ENCODE results near the gene SLC9A5. TPM values are rescaled to one million over a fixed set of nuclear protein-coding genes. Genes with fewer than 3 reads are reported as not detected.

The SLC9A5 gene
- total and polyA plus RNA-seq, 7 experiments from 2014 or later = 0.11 to 3.7 (median 1.7) TPM

DNA sequence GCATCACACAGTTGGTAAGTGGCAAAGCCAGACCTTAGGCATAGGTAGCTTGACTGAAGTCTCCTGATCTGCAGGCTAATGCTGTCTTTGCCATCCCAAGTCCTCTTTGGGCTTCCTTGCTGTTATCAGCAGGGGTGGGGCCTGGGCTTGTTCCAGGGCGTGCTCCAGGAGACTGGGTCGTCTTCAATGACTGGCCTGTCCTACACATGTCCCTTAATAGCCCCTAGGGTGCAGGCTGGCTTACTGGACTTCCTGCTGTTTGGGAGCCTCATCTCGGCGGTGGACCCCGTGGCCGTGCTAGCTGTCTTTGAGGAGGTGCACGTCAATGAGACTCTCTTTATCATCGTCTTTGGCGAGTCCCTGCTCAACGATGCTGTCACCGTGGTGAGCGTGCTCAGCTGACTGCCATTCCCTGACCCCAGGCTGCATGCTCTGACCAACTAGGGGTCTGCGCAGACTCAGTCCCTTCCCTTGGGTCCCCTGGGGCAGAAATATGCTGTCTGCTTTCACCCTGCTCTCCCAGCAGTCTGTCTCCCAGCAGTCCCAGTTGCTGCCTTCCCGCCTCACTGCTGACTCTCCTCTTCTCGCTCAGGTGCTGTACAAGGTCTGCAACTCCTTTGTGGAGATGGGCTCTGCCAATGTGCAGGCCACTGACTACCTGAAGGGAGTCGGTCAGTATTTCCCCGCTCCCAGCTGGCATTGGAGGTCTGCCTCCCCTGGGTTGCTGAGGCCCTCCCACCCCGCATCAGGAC, 6.2 kb downstream of the SLC9A5 start:
- H3K9me3 Mint-ChIP-seq = no peaks in the 10 kb centered on the region
- intact Hi-C loops (cut with micrococcal nuclease) = no loop called here
- Histone ChIP-seq H3K36me3 (ENCODE audit: control insufficient read depth in 2 of 3, insufficient read depth in 3 of 3, low read length in 3 of 3) (no peaks in the 10 kb centered on the region), H3K27ac (ENCODE audit: low read depth, low read length) (no peak overlapping the region), H3K4me3 (ENCODE audit: low read length) (no peak overlapping the region), H3K9me3 (ENCODE audit: control insufficient read depth in 2 of 3, low read length in 3 of 3) (no peaks in the 10 kb centered on the region), H3K4me1 (ENCODE audit: control insufficient read depth in 2 of 2, insufficient read depth in 2 of 2, low read length in 2 of 2) (no peaks in the 10 kb centered on the region), H3K27me3 (ENCODE audit: control insufficient read depth in 2 of 2, insufficient read depth in 2 of 2, low read length in 2 of 2) (no peaks in the 10 kb centered on the region)
- H3K27me3 Mint-ChIP-seq = peaks cover 0 to 15% (median 5%) of the 10 kb centered on the region in 5 donors
- H3K36me3 Mint-ChIP-seq = no peaks in the 10 kb centered on the region
- H3K4me3 Mint-ChIP-seq = no peak overlapping the region
- POLR2A ChIA-PET = no interaction called here
- peaks cover under 1 to 7% (median 4%) of the 10 kb centered on the region in 7 donors for H3K4me1 Mint-ChIP-seq
- ATAC-seq (no peak), DNase-seq (no peak)
- H3K27ac Mint-ChIP-seq = no peak overlapping the region
- CTCF ChIA-PET = no interaction called here

DNA sequence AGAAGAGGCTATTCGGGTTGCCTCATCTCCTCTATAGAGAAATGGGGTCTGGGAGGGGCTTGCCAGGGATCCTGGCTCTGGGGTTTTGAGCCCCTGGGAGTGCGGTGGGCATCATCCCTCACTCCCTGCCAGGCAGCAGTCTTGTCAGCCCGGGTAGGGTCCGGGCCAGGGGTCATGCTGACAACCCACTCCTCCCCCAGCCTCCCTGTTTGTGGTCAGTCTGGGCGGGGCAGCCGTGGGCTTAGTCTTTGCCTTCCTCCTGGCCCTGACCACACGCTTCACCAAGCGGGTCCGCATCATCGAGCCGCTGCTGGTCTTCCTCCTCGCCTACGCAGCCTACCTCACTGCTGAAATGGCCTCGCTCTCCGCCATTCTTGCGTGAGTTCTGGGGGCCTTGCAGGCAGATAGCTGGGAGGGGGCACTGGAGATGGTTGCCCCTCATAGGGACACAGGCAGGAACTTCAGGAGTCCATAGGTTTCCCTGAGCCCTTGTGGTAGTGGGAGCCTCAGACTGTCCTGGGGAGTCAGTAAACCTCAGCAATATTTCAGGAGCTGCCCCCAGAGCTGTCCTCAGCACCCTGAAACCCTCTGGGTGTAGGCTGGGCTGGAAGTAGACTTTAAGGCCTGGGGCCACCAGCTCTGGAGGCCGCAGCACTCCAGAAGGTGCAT, 6.9 kb downstream of the SLC9A5 start:
- Mint-ChIP-seq H3K4me3 (no peak overlapping the region), H3K27ac (no peak overlapping the region), H3K27me3 (peaks cover 0 to 14% (median 5%) of the 10 kb centered on the region in 5 donors), H3K4me1 (peaks cover 0 to 3% (median 0%) of the 10 kb centered on the region in 7 donors), H3K9me3 (no peaks in the 10 kb centered on the region), H3K36me3 (no peaks in the 10 kb centered on the region)
- H3K36me3 ChIP-seq (ENCODE audit: control insufficient read depth in 2 of 3, insufficient read depth in 3 of 3, low read length in 3 of 3) = no peaks in the 10 kb centered on the region
- H3K9me3 ChIP-seq (ENCODE audit: control insufficient read depth in 2 of 3, low read length in 3 of 3) = no peaks in the 10 kb centered on the region
- H3K27ac ChIP-seq (ENCODE audit: low read depth, low read length) = no peak overlapping the region
- intact Hi-C loops (cut with micrococcal nuclease) = no loop called here
- H3K4me3 ChIP-seq (ENCODE audit: low read length) = no peak overlapping the region
- DNase-seq (no peak), ATAC-seq (no peak)
- ChIA-PET CTCF (no interaction called here), POLR2A (no interaction called here)
- H3K27me3 ChIP-seq (ENCODE audit: control insufficient read depth in 2 of 2, insufficient read depth in 2 of 2, low read length in 2 of 2) = no peaks in the 10 kb centered on the region
- H3K4me1 ChIP-seq (ENCODE audit: control insufficient read depth in 2 of 2, insufficient read depth in 2 of 2, low read length in 2 of 2) = no peaks in the 10 kb centered on the region

DNA sequence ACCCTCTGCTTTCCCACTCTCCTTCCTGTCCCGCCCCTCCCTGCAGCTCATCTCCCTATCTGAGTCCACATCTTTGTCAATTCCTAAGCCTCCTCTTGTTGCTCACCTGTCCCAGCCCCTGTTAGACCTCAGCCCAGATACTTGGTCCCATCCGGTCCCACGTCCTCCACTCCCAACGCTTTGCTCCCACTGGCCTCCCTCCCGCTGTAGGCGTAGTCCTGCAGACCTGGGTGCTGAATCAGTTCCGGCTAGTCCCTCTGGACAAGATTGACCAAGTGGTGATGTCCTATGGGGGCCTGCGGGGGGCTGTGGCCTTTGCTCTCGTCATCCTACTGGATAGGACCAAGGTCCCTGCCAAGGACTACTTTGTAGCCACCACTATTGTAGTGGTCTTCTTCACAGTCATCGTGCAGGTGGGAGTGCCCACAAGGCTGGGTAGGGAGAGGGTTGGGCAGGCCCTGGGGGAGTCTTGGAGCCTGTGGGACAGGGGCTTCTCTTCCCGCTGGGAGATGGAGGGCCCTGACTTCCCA, 8.0 kb downstream of the SLC9A5 start:
- intact Hi-C loops (cut with micrococcal nuclease) = no loop called here
- Histone ChIP-seq H3K4me1 (ENCODE audit: control insufficient read depth in 2 of 2, insufficient read depth in 2 of 2, low read length in 2 of 2) (no peaks in the 10 kb centered on the region), H3K27me3 (ENCODE audit: control insufficient read depth in 2 of 2, insufficient read depth in 2 of 2, low read length in 2 of 2) (no peaks in the 10 kb centered on the region), H3K9me3 (ENCODE audit: control insufficient read depth in 2 of 3, low read length in 3 of 3) (no peaks in the 10 kb centered on the region), H3K36me3 (ENCODE audit: control insufficient read depth in 2 of 3, insufficient read depth in 3 of 3, low read length in 3 of 3) (no peaks in the 10 kb centered on the region), H3K27ac (ENCODE audit: low read depth, low read length) (no peak overlapping the region), H3K4me3 (ENCODE audit: low read length) (no peak overlapping the region)
- Mint-ChIP-seq H3K27ac (no peak overlapping the region), H3K36me3 (no peaks in the 10 kb centered on the region), H3K4me1 (peaks cover 0 to 5% (median 0%) of the 10 kb centered on the region in 7 donors), H3K27me3 (peaks cover 0 to 14% (median 8%) of the 10 kb centered on the region in 5 donors), H3K9me3 (no peaks in the 10 kb centered on the region), H3K4me3 (no peak overlapping the region)
- ATAC-seq (no peak), DNase-seq (no peak)
- POLR2A ChIA-PET = no interaction called here
- CTCF ChIA-PET = no interaction called here

DNA sequence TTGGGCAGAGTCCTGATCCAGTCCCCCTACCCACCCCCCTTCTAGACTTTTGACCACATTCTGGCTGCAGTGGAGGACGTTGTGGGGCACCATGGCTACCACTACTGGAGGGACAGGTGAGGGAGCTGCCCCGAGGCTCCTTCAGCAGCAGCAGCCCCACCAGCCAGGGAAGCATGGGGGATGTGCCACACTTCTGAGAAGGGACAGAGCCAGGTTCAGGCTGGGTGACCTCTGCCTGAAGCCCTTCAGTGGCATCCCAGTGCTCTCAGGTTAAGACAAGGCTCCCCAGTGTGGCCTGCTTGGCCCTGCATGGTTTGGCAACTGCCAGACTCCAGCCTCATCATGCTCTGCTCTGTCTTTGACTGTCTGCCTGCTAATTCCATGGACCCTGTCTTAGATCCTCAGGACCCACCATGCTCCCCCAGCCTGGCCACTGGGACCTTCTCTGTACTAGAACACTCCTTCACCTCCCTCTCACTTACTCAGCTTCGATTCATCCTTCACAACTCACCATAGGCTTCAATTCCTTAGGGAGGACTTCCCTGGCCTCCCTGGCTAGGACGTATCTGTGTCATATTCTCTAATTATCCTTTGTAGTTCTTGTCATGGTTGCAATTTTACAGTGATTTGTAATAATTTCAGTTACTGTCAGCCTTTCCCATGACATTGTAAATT, 8.8 kb downstream of the SLC9A5 start:
- Histone ChIP-seq H3K36me3 (ENCODE audit: control insufficient read depth in 2 of 3, insufficient read depth in 3 of 3, low read length in 3 of 3) (no peaks in the 10 kb centered on the region), H3K27ac (ENCODE audit: low read depth, low read length) (no peak overlapping the region), H3K4me3 (ENCODE audit: low read length) (no peak overlapping the region), H3K9me3 (ENCODE audit: control insufficient read depth in 2 of 3, low read length in 3 of 3) (no peaks in the 10 kb centered on the region), H3K4me1 (ENCODE audit: control insufficient read depth in 2 of 2, insufficient read depth in 2 of 2, low read length in 2 of 2) (no peaks in the 10 kb centered on the region), H3K27me3 (ENCODE audit: control insufficient read depth in 2 of 2, insufficient read depth in 2 of 2, low read length in 2 of 2) (no peaks in the 10 kb centered on the region)
- DNase-seq (no peak), ATAC-seq (no peak)
- Mint-ChIP-seq H3K4me1 (peaks cover 0 to 5% (median 0%) of the 10 kb centered on the region in 7 donors), H3K9me3 (no peaks in the 10 kb centered on the region), H3K4me3 (no peak overlapping the region), H3K36me3 (no peaks in the 10 kb centered on the region), H3K27ac (peak overlapping the region in 1 of 9 donors; percentile 76), H3K27me3 (peaks cover 0 to 21% (median 15%) of the 10 kb centered on the region in 5 donors)
- POLR2A ChIA-PET = no interaction called here
- CTCF ChIA-PET = no interaction called here
- intact Hi-C loops (cut with micrococcal nuclease) = no loop called here

DNA sequence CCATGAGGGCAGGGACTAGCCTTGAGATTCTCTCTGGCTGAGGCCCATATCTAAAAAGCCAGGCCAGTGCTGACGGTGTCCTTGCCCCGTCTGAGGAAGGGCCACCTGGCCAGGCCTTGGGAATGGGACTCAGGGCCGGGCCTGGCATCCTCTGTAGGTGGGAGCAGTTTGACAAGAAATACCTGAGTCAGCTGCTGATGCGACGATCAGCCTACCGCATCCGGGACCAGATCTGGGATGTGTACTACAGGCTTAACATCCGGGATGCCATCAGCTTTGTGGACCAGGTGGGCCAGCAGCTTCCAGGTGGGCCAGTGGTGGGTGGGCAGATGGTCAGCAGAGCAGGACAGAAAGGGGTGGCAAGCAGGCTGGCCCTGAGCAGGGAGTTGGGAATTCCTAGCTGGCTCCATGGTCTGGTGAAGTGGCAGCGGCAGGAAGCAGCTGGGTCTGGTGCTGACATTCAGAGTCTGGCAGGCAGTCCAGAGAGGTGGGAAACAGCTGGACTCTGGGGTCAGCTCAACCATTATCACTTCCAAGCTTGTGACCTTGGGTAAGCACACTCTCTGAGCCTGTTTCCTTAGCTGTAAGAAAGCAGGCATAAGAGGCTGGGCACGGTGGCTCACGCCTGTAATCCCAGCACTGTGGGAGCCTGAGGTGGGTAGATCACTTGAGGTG, 9.5 kb downstream of the SLC9A5 start:
- CTCF ChIA-PET = no interaction called here
- POLR2A ChIA-PET = no interaction called here
- no peaks in the 10 kb centered on the region for H3K36me3 Mint-ChIP-seq
- H3K9me3 Mint-ChIP-seq = no peaks in the 10 kb centered on the region
- DNase-seq (no peak), ATAC-seq (no peak)
- H3K27ac ChIP-seq (ENCODE audit: low read depth, low read length) = no peak overlapping the region
- H3K27ac Mint-ChIP-seq = no peak overlapping the region
- intact Hi-C loops (cut with micrococcal nuclease) = no loop called here
- H3K4me1 Mint-ChIP-seq = peaks cover 0 to 5% (median 0%) of the 10 kb centered on the region in 7 donors
- no peak overlapping the region for H3K4me3 ChIP-seq (ENCODE audit: low read length)
- H3K4me3 Mint-ChIP-seq = no peak overlapping the region
- H3K9me3 ChIP-seq (ENCODE audit: control insufficient read depth in 2 of 3, low read length in 3 of 3) = no peaks in the 10 kb centered on the region
- no peaks in the 10 kb centered on the region for H3K27me3 ChIP-seq (ENCODE audit: control insufficient read depth in 2 of 2, insufficient read depth in 2 of 2, low read length in 2 of 2)
- H3K4me1 ChIP-seq (ENCODE audit: control insufficient read depth in 2 of 2, insufficient read depth in 2 of 2, low read length in 2 of 2) = no peaks in the 10 kb centered on the region
- peaks cover 0 to 27% (median 22%) of the 10 kb centered on the region in 5 donors for H3K27me3 Mint-ChIP-seq
- H3K36me3 ChIP-seq (ENCODE audit: control insufficient read depth in 2 of 3, insufficient read depth in 3 of 3, low read length in 3 of 3) = no peaks in the 10 kb centered on the region

DNA sequence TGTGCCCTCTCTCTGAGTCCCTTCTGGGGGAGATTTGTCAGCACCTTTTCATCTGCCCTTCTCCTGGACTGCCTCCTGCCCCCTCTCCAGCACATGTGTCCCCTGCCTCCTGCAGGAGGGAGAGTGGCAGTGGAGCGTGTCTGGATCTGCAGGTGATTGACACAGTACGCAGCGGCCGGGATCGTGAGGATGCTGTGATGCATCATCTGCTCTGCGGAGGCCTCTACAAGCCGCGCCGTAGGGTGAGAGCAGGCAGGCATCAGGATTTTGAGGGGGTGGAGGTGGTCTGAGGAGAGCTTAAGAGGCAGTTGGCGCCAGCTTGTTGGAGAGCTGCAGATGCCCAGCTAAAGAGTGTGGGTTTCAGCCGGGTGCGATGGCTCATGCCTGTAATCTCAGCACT, 10.9 kb downstream of the SLC9A5 start:
- Histone ChIP-seq H3K27me3 (ENCODE audit: control insufficient read depth in 2 of 2, insufficient read depth in 2 of 2, low read length in 2 of 2) (no peaks in the 10 kb centered on the region), H3K36me3 (ENCODE audit: control insufficient read depth in 2 of 3, insufficient read depth in 3 of 3, low read length in 3 of 3) (no peaks in the 10 kb centered on the region), H3K27ac (ENCODE audit: low read depth, low read length) (no peak overlapping the region), H3K9me3 (ENCODE audit: control insufficient read depth in 2 of 3, low read length in 3 of 3) (no peaks in the 10 kb centered on the region), H3K4me1 (ENCODE audit: control insufficient read depth in 2 of 2, insufficient read depth in 2 of 2, low read length in 2 of 2) (no peaks in the 10 kb centered on the region), H3K4me3 (ENCODE audit: low read length) (no peak overlapping the region)
- ATAC-seq (no peak), DNase-seq (no peak)
- no peaks in the 10 kb centered on the region for H3K9me3 Mint-ChIP-seq
- POLR2A ChIA-PET = interaction anchor here (0.6 kb wide), 1 partner anchor 8 kb away, joined by 3 read pairs; no protein-coding TSS in a partner anchor
- H3K27ac Mint-ChIP-seq = no peak overlapping the region
- H3K4me1 Mint-ChIP-seq = peaks cover 0 to 5% (median 0%) of the 10 kb centered on the region in 7 donors
- peaks cover 0 to 37% (median 22%) of the 10 kb centered on the region in 5 donors for H3K27me3 Mint-ChIP-seq
- no peaks in the 10 kb centered on the region for H3K36me3 Mint-ChIP-seq
- no peak overlapping the region for H3K4me3 Mint-ChIP-seq
- CTCF ChIA-PET = interaction anchor here (0.6 kb wide), 1 partner anchor 320 kb away, joined by 3 read pairs; no protein-coding TSS in a partner anchor
- intact Hi-C loops (cut with micrococcal nuclease) = loop anchor here in 1 of 2 donors (2.0 kb wide), 1 partner anchor 139 kb away; no protein-coding TSS in a partner anchor
